Neural cell (in vitro differentiated cells): ENCODE data around the gene CASKIN1. TPM values are rescaled to one million over a fixed set of nuclear protein-coding genes. Genes with fewer than 3 reads are reported as not detected.

ENCODE experiments used
- H2AFZ ChIP-seq: fragments of 200-600, 300-800 bp; sonication (generic), shearing (Covaris generic); 2 replicates; pipeline ENCODE4 v1.6.0; 2014; ENCODE audit warnings: low read depth, mild to moderate bottlenecking, antibody characterized with exemption, low read length, moderate library complexity
- H3F3A ChIP-seq: fragments of 200-600 bp; shearing (Covaris generic); 2 replicates; pipeline ENCODE4 v1.6.1; 2016; ENCODE audit warnings: mild to moderate bottlenecking, moderate library complexity, mixed read lengths, antibody characterized with exemption, low read length; ENCODE audit not compliant: insufficient read depth, poor library complexity, severe bottlenecking
- H3K27ac ChIP-seq: fragments of 200-600, 300-800 bp; sonication (generic), shearing (Covaris generic); 2 replicates; pipeline ENCODE4 v1.5.1; 2014; ENCODE audit warnings: mild to moderate bottlenecking, low read length, moderate library complexity
- H3K27me3 ChIP-seq: fragments of 300-800, 200-600 bp; sonication (generic), shearing (Covaris generic); 2 replicates; pipeline ENCODE4 v1.6.0; 2014; ENCODE audit warnings: mild to moderate bottlenecking, low read depth, low read length, moderate library complexity; ENCODE audit not compliant: insufficient read depth
- H3K36me3 ChIP-seq: fragments of 300-800, 200-600 bp; sonication (generic), shearing (Covaris generic); 2 replicates; pipeline ENCODE4 v1.5.1; 2014; ENCODE audit warnings: mild to moderate bottlenecking, antibody characterized with exemption, low read length, moderate library complexity; ENCODE audit not compliant: insufficient read depth
- H3K4me2 ChIP-seq: fragments of 300-800, 200-600 bp; sonication (generic), shearing (Covaris generic); 2 replicates; pipeline ENCODE4 v1.6.0; 2014; ENCODE audit warnings: mild to moderate bottlenecking, low read length
- H3K4me3 ChIP-seq: fragments of 300-800, 200-600 bp; sonication (generic), shearing (Covaris generic); 2 replicates; pipeline ENCODE4 v1.5.1; 2014; ENCODE audit warnings: mild to moderate bottlenecking, low read length, moderate library complexity
- H3K79me2 ChIP-seq: fragments of 200-600 bp; shearing (Covaris generic); replicated peaks from 2 replicates; pipeline ENCODE4 v1.6.0; 2014; ENCODE audit warnings: mild to moderate bottlenecking, low read length, moderate library complexity; ENCODE audit not compliant: insufficient read depth
- H3K9ac ChIP-seq: fragments of 300-800, 200-600 bp; sonication (generic), shearing (Covaris generic); 2 replicates; pipeline ENCODE4 v1.6.1; 2016; ENCODE audit warnings: mild to moderate bottlenecking, low read length, mixed read lengths
- H3K9me2 ChIP-seq: fragments of 200-600 bp; shearing (Covaris generic); 2 replicates; pipeline ENCODE4 v1.6.1; 2016; ENCODE audit warnings: mild to moderate bottlenecking, low read length, mixed read lengths; ENCODE audit not compliant: insufficient read depth
- H3K9me3 ChIP-seq: fragments of 200-600, 300-800 bp; sonication (generic), shearing (Covaris generic); 2 replicates; pipeline ENCODE4 v1.6.1; 2016; ENCODE audit warnings: mild to moderate bottlenecking, mixed run types, low read length, moderate library complexity, mixed read lengths
- H4K20me1 ChIP-seq: fragments of 200-600 bp; shearing (Covaris generic); 2 replicates; pipeline ENCODE4 v1.6.1; 2016; ENCODE audit warnings: mild to moderate bottlenecking, mixed run types; ENCODE audit not compliant: insufficient read depth
- CTCF ChIP-seq: fragments of 450-650 bp; IDR thresholded peaks from 2 replicates; pipeline ENCODE4 v1.5.1; 2014; ENCODE audit warnings: antibody characterized with exemption, mild to moderate bottlenecking, moderate library complexity; ENCODE audit not compliant: poor library complexity, severe bottlenecking
- EP300 ChIP-seq: fragments of 450-650 bp; conservative IDR thresholded peaks from 2 replicates; pipeline ENCODE4 v1.6.1; 2014; ENCODE audit warnings: antibody characterized with exemption, mild to moderate bottlenecking, moderate library complexity; ENCODE audit not compliant: poor library complexity, severe bottlenecking
- EZH2 ChIP-seq: fragments of 200-600, 300-800 bp; shearing (Covaris generic), sonication (generic); IDR thresholded peaks from 2 replicates; pipeline ENCODE4 v1.6.1; 2014; ENCODE audit warnings: antibody characterized with exemption, low read length, borderline replicate concordance, mild to moderate bottlenecking; ENCODE audit not compliant: insufficient read depth, poor library complexity, severe bottlenecking
- MXI1 ChIP-seq: fragments of 450-650 bp; conservative IDR thresholded peaks from 2 replicates; pipeline ENCODE4 v1.6.1; 2014; ENCODE audit warnings: antibody characterized with exemption, mild to moderate bottlenecking; ENCODE audit not compliant: poor library complexity, severe bottlenecking
- POLR2AphosphoS5 ChIP-seq: IDR thresholded peaks from 2 replicates; pipeline ENCODE4 v1.6.1; 2012
- RAD21 ChIP-seq: fragments of 450-650 bp; conservative IDR thresholded peaks from 2 replicates; pipeline ENCODE4 v1.6.1; 2014; ENCODE audit warnings: antibody characterized with exemption, mild to moderate bottlenecking, moderate library complexity
- REST ChIP-seq: IDR thresholded peaks from 2 replicates; pipeline ENCODE4 v1.6.1; 2012; ENCODE audit warnings: borderline replicate concordance
- SMC3 ChIP-seq: fragments of 450-650 bp; conservative IDR thresholded peaks from 2 replicates; pipeline ENCODE4 v1.6.1; 2014; ENCODE audit warnings: antibody characterized with exemption, mild to moderate bottlenecking, moderate library complexity; ENCODE audit not compliant: poor library complexity
- TAF1 ChIP-seq: IDR thresholded peaks from 2 replicates; pipeline ENCODE4 v1.6.1; 2012; ENCODE audit warnings: low read depth
- polyA plus RNA-seq: library from polyadenylated mRNA; depleted of rRNA; stranded (reverse); fragments of >200 nt; gene quantifications from 2 replicates; pipeline ENCODE4 v1.2.3, GENCODE V29; 2014

Gene CASKIN1
- polyA plus RNA-seq, 1 donor from 2014 or later = 10.3 TPM

GRCh38 chr16:2223221-2223941, 27.0 kb upstream of the CASKIN1 start, which contains the start of gene E4F1:
Gene E4F1 (plus strand): TSS chr16:2223591. CDS start chr16:2223614, 23 bp downstream.
- H3K27me3 ChIP-seq = no peaks in the 10 kb centered on the region
- H4K20me1 ChIP-seq = no peaks in the 10 kb centered on the region
- H2AFZ ChIP-seq = peak within 1 kb of the TSS; percentile 83
- H3F3A ChIP-seq = no peaks in the 10 kb centered on the region
- H3K79me2 ChIP-seq = peaks cover 26% of the 10 kb centered on the region
- H3K27ac ChIP-seq = peak within 1 kb of the TSS; percentile 64
- peak within 1 kb of the TSS; percentile 95 for H3K4me3 ChIP-seq
- H3K9ac ChIP-seq = peak within 1 kb of the TSS; percentile 84
- no peaks in the 10 kb centered on the region for H3K9me2 ChIP-seq
- no peaks in the 10 kb centered on the region for H3K9me3 ChIP-seq
- no peak for TF ChIP-seq RAD21
- peak; percentile 50 for TF ChIP-seq SMC3
- TF ChIP-seq POLR2AphosphoS5 = peak; percentile 97
- no peak for TF ChIP-seq CTCF
- peak; percentile 95 for TF ChIP-seq TAF1
- no peak for TF ChIP-seq EZH2
- TF ChIP-seq MXI1 = peak; percentile 88
- TF ChIP-seq EP300 = peak; percentile 67
- TF ChIP-seq REST = peak; percentile 85
- no peaks in the 10 kb centered on the region for H3K36me3 ChIP-seq
- H3K4me2 ChIP-seq = peak within 1 kb of the TSS; percentile 85

- Histone ChIP-seq H3K79me2 (peaks cover 6% of the 10 kb centered on the region), H3K4me3 (no peak overlapping the region), H3F3A (no peaks in the 10 kb centered on the region), H2AFZ (no peak overlapping the region), H3K9ac (no peak overlapping the region), H3K36me3 (no peaks in the 10 kb centered on the region), H3K9me3 (no peaks in the 10 kb centered on the region), H3K27me3 (no peaks in the 10 kb centered on the region), H4K20me1 (no peaks in the 10 kb centered on the region), H3K9me2 (no peaks in the 10 kb centered on the region), H3K27ac (no peak overlapping the region), H3K4me2 (no peak overlapping the region)
- no peak for TF ChIP-seq REST
- no peak for TF ChIP-seq MXI1
- TF ChIP-seq RAD21 = no peak
- no peak for TF ChIP-seq EP300
- no peak for TF ChIP-seq CTCF
- TF ChIP-seq POLR2AphosphoS5 = no peak
- TF ChIP-seq SMC3 = no peak
- TF ChIP-seq TAF1 = no peak
- TF ChIP-seq EZH2 = no peak
Measured at GRCh38 chr16:2216330-2216729, 19.9 kb upstream of the CASKIN1 start.
